Measurements from ENCODE around the gene ZNF225. TPM values are rescaled to one million over a fixed set of nuclear protein-coding genes. Genes with fewer than 3 reads are reported as not detected.
A peak's percentile ranks its signal among the peaks of the same experiment; 100 is the strongest.
"Not testable (repeated sequence)": the region's sequence is repeated elsewhere in the genome, so short reads cannot be mapped to it uniquely, and the experiment has no call there.

Gene ZNF225
- polyA plus RNA-seq, 6 donors from 2014 or later, result 2.2 to 6.4 (median 3.3) TPM

- H3K27me3 Mint-ChIP-seq, result no peaks in the 10 kb centered on the region
- peak overlapping the region; percentile 98 to 100 (median 99) for H3K4me3 Mint-ChIP-seq
- DNase-seq, result no peak
- peak overlapping the region in 5 of 6 donors; percentile 74 to 97 (median 96) for H3K27ac Mint-ChIP-seq
- peaks cover 14 to 34% (median 27%) of the 10 kb centered on the region in 3 donors for H3K4me1 Mint-ChIP-seq
- no peak for ATAC-seq (ENCODE audit: low read depth in 2 of 2)
- peaks cover 10 to 38% (median 33%) of the 10 kb centered on the region in 7 donors for H3K9me3 Mint-ChIP-seq
- H3K36me3 Mint-ChIP-seq, result peaks cover 5 to 11% of the 10 kb centered on the region in 2 donors
These were observed 429 bp upstream of the ZNF225 start for GRCh38 chr19:44112802-44113137.

- Mint-ChIP-seq H3K4me3 (peak overlapping the region; percentile 98 to 100 (median 99)), H3K27ac (peak overlapping the region in 5 of 6 donors; percentile 64 to 96 (median 91)), H3K36me3 (peaks cover 8 to 13% of the 10 kb centered on the region in 2 donors), H3K4me1 (peaks cover 14 to 34% (median 27%) of the 10 kb centered on the region in 3 donors), H3K27me3 (no peaks in the 10 kb centered on the region), H3K9me3 (peaks cover 7 to 29% (median 24%) of the 10 kb centered on the region in 7 donors)
- ATAC-seq (ENCODE audit: low read depth in 2 of 2) (peak; percentile 25 to 28), DNase-seq (no peak)
These were observed 688 bp downstream of the ZNF225 start for GRCh38 chr19:44113784-44114390.

- not testable (repeated sequence) for DNase-seq; H3K27me3 Mint-ChIP-seq; H3K27ac Mint-ChIP-seq; H3K4me3 Mint-ChIP-seq; ATAC-seq (ENCODE audit: low read depth in 2 of 2)
- Mint-ChIP-seq H3K9me3 (peaks cover 16 to 47% (median 36%) of the 10 kb centered on the region in 7 donors), H3K4me1 (peaks cover 0 to 24% (median 10%) of the 10 kb centered on the region in 3 donors), H3K36me3 (peaks cover 78% of the 10 kb centered on the region in 2 donors)
These were observed 8.0 kb downstream of the ZNF225 start for GRCh38 chr19:44121162-44121561.

- H3K36me3 Mint-ChIP-seq, result peaks cover 15 to 24% of the 10 kb centered on the region in 2 donors
- H3K9me3 Mint-ChIP-seq, result peaks cover 5 to 32% (median 10%) of the 10 kb centered on the region in 7 donors
- no peak overlapping the region for H3K27ac Mint-ChIP-seq
- H3K4me3 Mint-ChIP-seq, result no peak overlapping the region
- ATAC-seq (ENCODE audit: low read depth in 2 of 2), result no peak
- H3K27me3 Mint-ChIP-seq, result peaks cover 0 to 8% (median 7%) of the 10 kb centered on the region in 3 donors
- no peak for DNase-seq
- no peaks in the 10 kb centered on the region for H3K4me1 Mint-ChIP-seq
These were observed 18.8 kb downstream of the ZNF225 start for GRCh38 chr19:44131955-44132354.

- peaks cover 6 to 21% of the 10 kb centered on the region in 2 donors for H3K36me3 Mint-ChIP-seq
- H3K27me3 Mint-ChIP-seq, result peaks cover 0 to 7% (median 6%) of the 10 kb centered on the region in 3 donors
- peaks cover 18 to 24% (median 19%) of the 10 kb centered on the region in 3 donors for H3K4me1 Mint-ChIP-seq
- peaks cover 0 to 4% (median 0%) of the 10 kb centered on the region in 7 donors for H3K9me3 Mint-ChIP-seq
- DNase-seq, result peak; percentile 61
- peak within 1 kb of the TSS; percentile 62 to 97 (median 94) for H3K27ac Mint-ChIP-seq
- peak within 1 kb of the TSS; percentile 94 to 99 (median 98) for H3K4me3 Mint-ChIP-seq
- peak; percentile 91 for ATAC-seq (ENCODE audit: low read depth in 2 of 2)
These were observed 28.2 kb downstream of the ZNF225 start, which contains the start of gene ZNF234 for GRCh38 chr19:44141191-44142058. Gene ZNF234, plus strand, starts transcription at chr19:44141554. Its CDS starts 3,079 bp downstream, at chr19:44144633.

GRCh38 chr19:44142059-44142433 lies 28.8 kb downstream of the ZNF225 start:
- Mint-ChIP-seq H3K27ac (peak overlapping the region in 5 of 6 donors; percentile 62 to 96 (median 94)), H3K4me1 (peaks cover 18 to 24% (median 19%) of the 10 kb centered on the region in 3 donors), H3K9me3 (peaks cover 0 to 3% (median 0%) of the 10 kb centered on the region in 7 donors), H3K27me3 (peaks cover 0 to under 1% (median 0%) of the 10 kb centered on the region in 3 donors), H3K4me3 (peak overlapping the region; percentile 94 to 99 (median 98)), H3K36me3 (peaks cover 6 to 21% of the 10 kb centered on the region in 2 donors)
- no peak for DNase-seq
- ATAC-seq (ENCODE audit: low read depth in 2 of 2), result no peak

- H3K27ac Mint-ChIP-seq, result no peak overlapping the region
- H3K9me3 Mint-ChIP-seq, result peaks cover 3 to 30% (median 13%) of the 10 kb centered on the region in 7 donors
- H3K4me1 Mint-ChIP-seq, result no peaks in the 10 kb centered on the region
- no peaks in the 10 kb centered on the region for H3K27me3 Mint-ChIP-seq
- ATAC-seq (ENCODE audit: low read depth in 2 of 2) (no peak), DNase-seq (no peak)
- H3K4me3 Mint-ChIP-seq, result peak overlapping the region in 1 of 8 donors; percentile 60
- peaks cover 64 to 78% of the 10 kb centered on the region in 2 donors for H3K36me3 Mint-ChIP-seq
These were observed 36.6 kb downstream of the ZNF225 start for GRCh38 chr19:44149776-44150175.

- H3K27ac Mint-ChIP-seq, result no peak overlapping the region
- no peak overlapping the region for H3K4me3 Mint-ChIP-seq
- peaks cover 71 to 73% of the 10 kb centered on the region in 2 donors for H3K36me3 Mint-ChIP-seq
- no peaks in the 10 kb centered on the region for H3K27me3 Mint-ChIP-seq
- no peaks in the 10 kb centered on the region for H3K4me1 Mint-ChIP-seq
- DNase-seq (no peak), ATAC-seq (ENCODE audit: low read depth in 2 of 2) (no peak)
- H3K9me3 Mint-ChIP-seq, result peaks cover 9 to 44% (median 24%) of the 10 kb centered on the region in 7 donors
These were observed 38.3 kb downstream of the ZNF225 start for GRCh38 chr19:44151491-44151890.

GRCh38 chr19:44156475-44156874 lies 43.3 kb downstream of the ZNF225 start:
- Mint-ChIP-seq H3K9me3 (peaks cover 22 to 82% (median 59%) of the 10 kb centered on the region in 7 donors), H3K4me1 (no peaks in the 10 kb centered on the region), H3K27me3 (no peaks in the 10 kb centered on the region), H3K4me3 (peak overlapping the region in 1 of 8 donors; percentile 29), H3K27ac (no peak overlapping the region), H3K36me3 (peaks cover 52 to 53% of the 10 kb centered on the region in 2 donors)
- DNase-seq (no peak), ATAC-seq (ENCODE audit: low read depth in 2 of 2) (no peak)

- Mint-ChIP-seq H3K36me3 (peaks cover 14 to 15% of the 10 kb centered on the region in 2 donors), H3K27me3 (no peaks in the 10 kb centered on the region), H3K4me3 (peak overlapping the region in 3 of 8 donors; percentile 26 to 99 (median 98)), H3K9me3 (peaks cover 4 to 62% (median 46%) of the 10 kb centered on the region in 7 donors), H3K4me1 (peaks cover 27 to 40% (median 32%) of the 10 kb centered on the region in 3 donors), H3K27ac (no peak overlapping the region)
- ATAC-seq (ENCODE audit: low read depth in 2 of 2) (no peak), DNase-seq (no peak)
These were observed 50.6 kb downstream of the ZNF225 start for GRCh38 chr19:44163789-44164188.

- Mint-ChIP-seq H3K9me3 (peaks cover 4 to 59% (median 46%) of the 10 kb centered on the region in 7 donors), H3K4me1 (peaks cover 27 to 40% (median 32%) of the 10 kb centered on the region in 3 donors), H3K4me3 (peak overlapping the region; percentile 98 to 100 (median 99)), H3K27me3 (no peaks in the 10 kb centered on the region), H3K27ac (peak overlapping the region in 5 of 6 donors; percentile 87 to 98 (median 97)), H3K36me3 (peaks cover 17 to 19% of the 10 kb centered on the region in 2 donors)
- ATAC-seq (ENCODE audit: low read depth in 2 of 2) (no peak), DNase-seq (no peak)
These were observed 51.1 kb downstream of the ZNF225 start for GRCh38 chr19:44164327-44164672.

- H3K4me1 Mint-ChIP-seq, result peaks cover 27 to 40% (median 32%) of the 10 kb centered on the region in 3 donors
- peaks cover 17 to 24% of the 10 kb centered on the region in 2 donors for H3K36me3 Mint-ChIP-seq
- DNase-seq (peak; percentile 68), ATAC-seq (ENCODE audit: low read depth in 2 of 2) (peak; percentile 94 to 95)
- H3K4me3 Mint-ChIP-seq, result peak within 1 kb of the TSS; percentile 98 to 100 (median 99)
- no peaks in the 10 kb centered on the region for H3K27me3 Mint-ChIP-seq
- H3K9me3 Mint-ChIP-seq, result peaks cover 4 to 55% (median 44%) of the 10 kb centered on the region in 7 donors
- H3K27ac Mint-ChIP-seq, result peak within 1 kb of the TSS; percentile 87 to 98 (median 97)
These were observed 51.7 kb downstream of the ZNF225 start, which contains the start of gene ZNF226 for GRCh38 chr19:44164673-44165512. Gene ZNF226, plus strand, starts transcription at chr19:44165100. Its CDS starts 4,981 bp downstream, at chr19:44170081.

Measured in naive B cell (primary cell).